Thyroid gland (tissue), 4 donors: ENCODE data around the gene STAC. TPM values are rescaled to one million over a fixed set of nuclear protein-coding genes. Genes with fewer than 3 reads are reported as not detected.

Source experiments
- DNase-seq, 2 donors: peaks; one replicate each; pipeline ENCODE4 v3.0.0-alpha.2; 2019
- H3K27ac ChIP-seq, 3 donors: fragments of 200-600 bp; sonication (generic); 1 replicate in 2 of 3; 2 replicates in 1 of 3; pipeline ENCODE4 v1.5.1; 2016 to 2019; ENCODE audit warnings: mild to moderate bottlenecking in 1 of 3, moderate library complexity in 1 of 3
- H3K27me3 ChIP-seq: fragments of 200-600 bp; sonication (generic); one replicate; pipeline ENCODE4 v1.5.1; 2019
- H3K36me3 ChIP-seq, 2 donors: fragments of 200-600 bp; sonication (generic); one replicate each; pipeline ENCODE4 v1.5.1; 2016 to 2019
- H3K4me1 ChIP-seq, 2 donors: fragments of 200-600 bp; sonication (generic); one replicate each; pipeline ENCODE4 v1.5.1; 2017 to 2019
- H3K4me3 ChIP-seq, 3 donors: fragments of 200-600 bp; sonication (generic); replicated peaks in 1 of 3; 1 replicate in 2 of 3; 2 replicates in 1 of 3; pipeline ENCODE4 v1.5.1; 2016; ENCODE audit warnings: mild to moderate bottlenecking in 1 of 3
- H3K9me3 ChIP-seq: fragments of 200-600 bp; sonication (generic); one replicate; pipeline ENCODE4 v1.5.1; 2017
- CTCF ChIP-seq, 6 experiments: fragments of 200-600 bp in 3 of 6; fragments of 450-650 bp in 3 of 6; sonication (generic) in 3 of 6; IDR thresholded peaks; one replicate each; pipeline ENCODE4 v1.5.1; 2016 to 2019; ENCODE audit warnings: antibody characterized with exemption in 6 of 6, mild to moderate bottlenecking in 2 of 6, inconsistent platforms in 1 of 6, moderate library complexity in 1 of 6
- POLR2A ChIP-seq, 2 donors: fragments of 450-650 bp; IDR thresholded peaks; one replicate each; pipeline ENCODE4 v1.6.1; 2017; ENCODE audit warnings: antibody characterized with exemption in 2 of 2, mild to moderate bottlenecking in 2 of 2, moderate library complexity in 1 of 2
- WGBS, 2 donors: methylation state at CpG; one replicate each; pipeline ENCODE4 v1.1.5; 2017; 5-methylcytosine and 5-hydroxymethylcytosine counted together
- intact Hi-C: fragments of 100-400 bp; cut with DNase I; formaldehyde crosslinking; loops from one replicate; pipeline ENCODE4 v1.15.1; 2023
- total RNA-seq, 4 donors: library from RNA; depleted of rRNA; stranded (reverse); fragments of >200 nt; gene quantifications; one replicate each; pipeline ENCODE4 v1.2.3, GENCODE V29; 2016

STAC gene
- total RNA-seq, 4 donors from 2014 or later = 0.40 to 4.7 (median 1.3) TPM; not detected in 1

- intact Hi-C loops = no loop called here
- H3K4me1 ChIP-seq = no peaks in the 10 kb centered on the region
- H3K9me3 ChIP-seq = no peaks in the 10 kb centered on the region
- H3K27me3 ChIP-seq = no peaks in the 10 kb centered on the region
- TF ChIP-seq CTCF (IDR thresholded peaks at IDR 0.05) (no peak), POLR2A (IDR thresholded peaks at IDR 0.05) (no peak)
- WGBS, 2 donors = 83 to 86% methylated on average over 4 of the region's 4 CpGs
- DNase-seq = no peak
- H3K4me3 ChIP-seq = no peak overlapping the region
- no peak overlapping the region for H3K27ac ChIP-seq
- no peaks in the 10 kb centered on the region for H3K36me3 ChIP-seq
These were observed 48.1 kb downstream of the STAC start for GRCh38 chr3:36428445-36428844.

- Histone ChIP-seq H3K36me3 (no peaks in the 10 kb centered on the region), H3K9me3 (no peaks in the 10 kb centered on the region), H3K4me3 (no peak overlapping the region), H3K27me3 (no peaks in the 10 kb centered on the region), H3K27ac (no peak overlapping the region), H3K4me1 (no peaks in the 10 kb centered on the region)
- intact Hi-C loops = no loop called here
- WGBS, 2 donors = 88 to 95% methylated on average over 3 of the region's 3 CpGs
- no peak for DNase-seq
- no peak for TF ChIP-seq POLR2A (IDR thresholded peaks at IDR 0.05)
- no peak for TF ChIP-seq CTCF (IDR thresholded peaks at IDR 0.05)
These were observed 49.7 kb downstream of the STAC start for GRCh38 chr3:36429986-36430485.

GRCh38 chr3:36433511-36433910, 53.2 kb downstream of the STAC start:
- no peaks in the 10 kb centered on the region for H3K4me1 ChIP-seq
- H3K9me3 ChIP-seq = no peaks in the 10 kb centered on the region
- H3K4me3 ChIP-seq = no peak overlapping the region
- DNase-seq = no peak
- intact Hi-C loops = no loop called here
- H3K36me3 ChIP-seq = no peaks in the 10 kb centered on the region
- TF ChIP-seq POLR2A (IDR thresholded peaks at IDR 0.05) = no peak
- TF ChIP-seq CTCF (IDR thresholded peaks at IDR 0.05) = no peak
- no peaks in the 10 kb centered on the region for H3K27me3 ChIP-seq
- H3K27ac ChIP-seq = no peak overlapping the region

GRCh38 chr3:36434687-36435426, 54.6 kb downstream of the STAC start:
- 76 to 89% methylated on average over 2 of the region's 2 CpGs for WGBS, 2 donors
- H3K4me1 ChIP-seq = no peaks in the 10 kb centered on the region
- H3K4me3 ChIP-seq = no peak overlapping the region
- no peak for DNase-seq
- no peaks in the 10 kb centered on the region for H3K27me3 ChIP-seq
- intact Hi-C loops = no loop called here
- H3K36me3 ChIP-seq = no peaks in the 10 kb centered on the region
- no peaks in the 10 kb centered on the region for H3K9me3 ChIP-seq
- no peak for TF ChIP-seq CTCF (IDR thresholded peaks at IDR 0.05)
- no peak for TF ChIP-seq POLR2A (IDR thresholded peaks at IDR 0.05)
- no peak overlapping the region for H3K27ac ChIP-seq

- Histone ChIP-seq H3K4me1 (no peaks in the 10 kb centered on the region), H3K27ac (no peak overlapping the region), H3K9me3 (no peaks in the 10 kb centered on the region), H3K4me3 (no peak overlapping the region), H3K36me3 (no peaks in the 10 kb centered on the region), H3K27me3 (no peaks in the 10 kb centered on the region)
- 85% methylated on average over 10 of the region's 10 CpGs for WGBS, 2 donors
- no peak for DNase-seq
- intact Hi-C loops = no loop called here
- TF ChIP-seq POLR2A (IDR thresholded peaks at IDR 0.05) (no peak), CTCF (IDR thresholded peaks at IDR 0.05) (no peak)
These were observed 62.9 kb downstream of the STAC start for GRCh38 chr3:36443028-36443686.
